HepG2 (cell line): ENCODE results near the gene CSNK1D. TPM values are rescaled to one million over a fixed set of nuclear protein-coding genes. Genes with fewer than 3 reads are reported as not detected.

Experiments
- DDIT3 ChIP-seq: sonication (generic); formaldehyde crosslinking; IDR thresholded peaks from 2 replicates; pipeline ENCODE4 v1.4.0; 2020; ENCODE audit warnings: mild to moderate bottlenecking, missing genetic modification reagents
- HNRNPUL1 ChIP-seq: fragments of 200-400 bp; formaldehyde crosslinking; IDR thresholded peaks from 2 replicates; pipeline ENCODE4 v1.6.1; 2017; ENCODE audit warnings: low read depth, mild to moderate bottlenecking, low read length, moderate library complexity
- ISX ChIP-seq: sonication (generic); formaldehyde crosslinking; conservative IDR thresholded peaks from 2 replicates; pipeline ENCODE4 v1.5.0; 2020; ENCODE audit warnings: missing genetic modification reagents
- KDM1A ChIP-seq: IDR thresholded peaks from 2 replicates; pipeline ENCODE4 v1.6.1; 2016; ENCODE audit warnings: missing compliant biosample characterization
- MATR3 ChIP-seq: sonication (generic); formaldehyde crosslinking; IDR thresholded peaks from 2 replicates; pipeline ENCODE4 v1.4.0; 2020; ENCODE audit warnings: missing genetic modification reagents
- MAZ ChIP-seq, 2 experiments: sonication (generic) in 1 of 2; formaldehyde crosslinking in 1 of 2; IDR thresholded peaks; 2 replicates each; pipeline versions ENCODE4 v1.5.0 to v1.6.1; 2012 to 2020; ENCODE audit warnings: low read depth in 2 of 2, mild to moderate bottlenecking in 2 of 2, borderline replicate concordance in 1 of 2, improper control_type of control experiment in 1 of 2, low read length in 1 of 2, missing genetic modification reagents in 1 of 2, moderate library complexity in 1 of 2
- NCOA1 ChIP-seq: sonication (generic); formaldehyde crosslinking; IDR thresholded peaks from 2 replicates; pipeline ENCODE4 v1.9.0; 2021; ENCODE audit warnings: missing genetic modification reagents
- NCOA2 ChIP-seq: sonication (generic); formaldehyde crosslinking; IDR thresholded peaks from 2 replicates; pipeline ENCODE4 v1.8.0; 2022; ENCODE audit warnings: inconsistent platforms
- NFYC ChIP-seq: IDR thresholded peaks from 2 replicates; pipeline ENCODE4 v1.6.1; 2016; ENCODE audit warnings: missing genetic modification reagents, missing compliant biosample characterization
- PAF1 ChIP-seq: IDR thresholded peaks from 2 replicates; pipeline ENCODE4 v1.6.1; 2016; ENCODE audit warnings: missing genetic modification reagents, missing compliant biosample characterization
- POLR2G ChIP-seq: fragments of 200-400 bp; formaldehyde crosslinking; IDR thresholded peaks from 2 replicates; pipeline ENCODE4 v1.6.1; 2018; ENCODE audit warnings: mild to moderate bottlenecking, low read depth, low read length, moderate library complexity
- RELA ChIP-seq: sonication (generic); formaldehyde crosslinking; IDR thresholded peaks from 2 replicates; pipeline ENCODE4 v1.4.0; 2020; ENCODE audit warnings: missing genetic modification reagents
- SIX4 ChIP-seq: sonication (generic); formaldehyde crosslinking; IDR thresholded peaks from 2 replicates; pipeline ENCODE4 v1.4.0; 2020; ENCODE audit warnings: missing genetic modification reagents
- ZC3H4 ChIP-seq: sonication (generic); formaldehyde crosslinking; IDR thresholded peaks from 2 replicates; pipeline ENCODE4 v1.4.0; 2020; ENCODE audit warnings: missing genetic modification reagents, borderline replicate concordance
- ZNF207 ChIP-seq: fragments of 450-650 bp; IDR thresholded peaks from 2 replicates; pipeline ENCODE4 v1.6.1; 2016; ENCODE audit warnings: antibody characterized with exemption, borderline replicate concordance
- ZNF296 ChIP-seq: sonication (generic); formaldehyde crosslinking; conservative IDR thresholded peaks from 2 replicates; pipeline ENCODE4 v1.5.0; 2020; ENCODE audit warnings: mild to moderate bottlenecking, missing genetic modification reagents
- ZNF3 ChIP-seq: IDR thresholded peaks from 2 replicates; pipeline ENCODE4 v1.7.0; 2017; ENCODE audit warnings: inconsistent platforms
- ZNF383 ChIP-seq: sonication (generic); formaldehyde crosslinking; IDR thresholded peaks from 2 replicates; pipeline ENCODE4 v1.4.0; 2020; ENCODE audit warnings: missing genetic modification reagents, mild to moderate bottlenecking, borderline replicate concordance
- ZNF432 ChIP-seq: sonication (generic); formaldehyde crosslinking; IDR thresholded peaks from 2 replicates; pipeline ENCODE4 v1.5.0; 2020; ENCODE audit warnings: missing genetic modification reagents, mild to moderate bottlenecking, borderline replicate concordance
- ZNF460 ChIP-seq: sonication (generic); formaldehyde crosslinking; IDR thresholded peaks from 2 replicates; pipeline ENCODE4 v1.5.1; 2020; ENCODE audit warnings: missing genetic modification reagents, mild to moderate bottlenecking, borderline replicate concordance
- ZNF549 ChIP-seq: sonication (generic); formaldehyde crosslinking; IDR thresholded peaks from 2 replicates; pipeline ENCODE4 v1.5.0; 2020; ENCODE audit warnings: missing genetic modification reagents
- ZNF598 ChIP-seq: sonication (generic); formaldehyde crosslinking; IDR thresholded peaks from 2 replicates; pipeline ENCODE4 v1.5.1; 2020; ENCODE audit warnings: mild to moderate bottlenecking, missing genetic modification reagents, borderline replicate concordance
- ZNF670 ChIP-seq: sonication (generic); formaldehyde crosslinking; IDR thresholded peaks from 2 replicates; pipeline ENCODE4 v1.8.0; 2022; ENCODE audit warnings: mild to moderate bottlenecking, missing genetic modification reagents, borderline replicate concordance
- ZNF839 ChIP-seq: sonication (generic); formaldehyde crosslinking; IDR thresholded peaks from 2 replicates; pipeline ENCODE4 v1.4.0; 2020; ENCODE audit warnings: missing genetic modification reagents, mild to moderate bottlenecking, borderline replicate concordance
- ZSCAN31 ChIP-seq: sonication (generic); formaldehyde crosslinking; IDR thresholded peaks from 2 replicates; pipeline ENCODE4 v1.5.0; 2020; ENCODE audit warnings: low read depth, mild to moderate bottlenecking, missing genetic modification reagents
- polyA plus RNA-seq, 8 experiments: library from polyadenylated mRNA; depleted of rRNA in 3 of 8; stranded (reverse) in 7 of 8; unstranded in 1 of 8; fragments of >200 nt; fragmentation: Illumina TruSeq in 4 of 8; extraction: Trizol in 4 of 8; gene quantifications; 2 replicates each; pipeline versions ENCODE4 v1.2.1 to v1.2.3, GENCODE V29; 2011 to 2016; ENCODE audit warnings: low read depth in 4 of 8, missing spikeins in 1 of 8, mixed read lengths in 1 of 8; ENCODE audit not compliant: insufficient read depth in 1 of 8
- total RNA-seq, 5 experiments: library from RNA; depleted of rRNA; stranded (reverse); fragments of >200 nt; fragmentation: Illumina TruSeq; extraction: Trizol; gene quantifications; 2 replicates each; pipeline ENCODE4 v1.2.3, GENCODE V29; 2016; ENCODE audit warnings: low read depth in 1 of 5
- TF ChIP-seq, protein P1 (sequence below): sonication (generic); formaldehyde crosslinking; IDR thresholded peaks from 2 replicates; pipeline ENCODE4 v1.8.1; 2023; ENCODE audit warnings: mild to moderate bottlenecking, moderate library complexity, missing genetic modification reagents
- TF ChIP-seq, protein P2 (sequence below): sonication (generic); formaldehyde crosslinking; IDR thresholded peaks from 2 replicates; pipeline ENCODE4 v1.9.0; 2021; ENCODE audit warnings: missing genetic modification reagents, mild to moderate bottlenecking, borderline replicate concordance
- TF ChIP-seq, protein P3 (sequence below): sonication (generic); formaldehyde crosslinking; IDR thresholded peaks from 2 replicates; pipeline ENCODE4 v1.8.1; 2023; ENCODE audit warnings: mild to moderate bottlenecking, inconsistent platforms, moderate library complexity, missing genetic modification reagents, borderline replicate concordance

CSNK1D gene
- total and polyA plus RNA-seq, 2 of the 13 experiments (the other 11 are each of a cell fraction or from before 2014, with no cell fraction given) = 31.5 to 128 TPM

GRCh38 chr17:82320140-82320840 lies 46.8 kb upstream of the CSNK1D start (continued):
- TF ChIP-seq POLR2G (peak; percentile 62; the same call in 1 of the 2 replicates), ZNF296 (CRISPR knock-in tag) (no peak; the same call in 1 of the 2 replicates), ZSCAN31 (CRISPR knock-in tag) (peak; percentile 52; the same call in 1 of the 2 replicates), MAZ (IDR thresholded peaks at IDR 0.05; ENCODE audit: borderline replicate concordance, low read depth, low read length) (no peak), MAZ (CRISPR knock-in tag; IDR thresholded peaks at IDR 0.05; ENCODE audit: low read depth) (no peak; the same call in 1 of the 2 replicates), ZC3H4 (CRISPR knock-in tag) (no peak), ZNF549 (CRISPR knock-in tag) (no peak), NCOA1 (CRISPR knock-in tag) (no peak), HNRNPUL1 (no peak), ZNF3 (CRISPR knock-in tag) (no peak), ZNF598 (CRISPR knock-in tag) (0 out of 2 replicates have a peak, but pooled peaks have one; percentile 13), ZNF432 (CRISPR knock-in tag) (no peak), ZNF460 (peak; percentile 23; the same call in 1 of the 2 replicates), SIX4 (CRISPR knock-in tag) (no peak), ISX (no peak), DDIT3 (no peak), ZNF383 (CRISPR knock-in tag) (no peak), ZNF207 (no peak), RELA (no peak), KDM1A (CRISPR knock-in tag) (0 out of 2 replicates have a peak, but pooled peaks have one; percentile 53), PAF1 (no peak), NCOA2 (CRISPR knock-in tag) (peak; percentile 28; the same call in 1 of the 2 replicates), ZNF670 (no peak), NFYC (no peak), MATR3 (CRISPR knock-in tag) (no peak), ZNF839 (CRISPR knock-in tag) (no peak)
- TF ChIP-seq, protein P1, sequence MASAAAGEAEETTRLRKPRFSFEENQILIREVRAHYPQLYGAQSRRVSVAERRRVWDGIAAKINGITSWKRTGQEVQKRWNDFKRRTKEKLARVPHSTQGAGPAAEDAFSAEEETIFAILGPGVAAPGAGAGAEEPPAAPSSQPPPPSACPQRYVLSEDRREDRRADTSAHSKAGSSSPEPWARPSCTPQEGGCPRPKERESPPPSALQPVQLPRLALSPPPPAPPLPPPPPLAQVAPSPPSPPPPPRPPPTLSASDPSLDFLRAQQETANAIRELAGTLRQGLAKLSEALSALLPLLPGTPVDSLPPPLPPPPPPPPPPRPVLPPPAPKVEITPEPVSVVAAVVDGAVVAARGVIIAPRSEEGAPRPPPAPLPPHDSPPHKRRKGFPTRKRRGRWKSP = peak; percentile 27; the same call in 1 of the 2 replicates
- TF ChIP-seq, protein P2, sequence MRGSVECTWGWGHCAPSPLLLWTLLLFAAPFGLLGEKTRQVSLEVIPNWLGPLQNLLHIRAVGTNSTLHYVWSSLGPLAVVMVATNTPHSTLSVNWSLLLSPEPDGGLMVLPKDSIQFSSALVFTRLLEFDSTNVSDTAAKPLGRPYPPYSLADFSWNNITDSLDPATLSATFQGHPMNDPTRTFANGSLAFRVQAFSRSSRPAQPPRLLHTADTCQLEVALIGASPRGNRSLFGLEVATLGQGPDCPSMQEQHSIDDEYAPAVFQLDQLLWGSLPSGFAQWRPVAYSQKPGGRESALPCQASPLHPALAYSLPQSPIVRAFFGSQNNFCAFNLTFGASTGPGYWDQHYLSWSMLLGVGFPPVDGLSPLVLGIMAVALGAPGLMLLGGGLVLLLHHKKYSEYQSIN (CRISPR knock-in tag) = no peak
- TF ChIP-seq, protein P3, sequence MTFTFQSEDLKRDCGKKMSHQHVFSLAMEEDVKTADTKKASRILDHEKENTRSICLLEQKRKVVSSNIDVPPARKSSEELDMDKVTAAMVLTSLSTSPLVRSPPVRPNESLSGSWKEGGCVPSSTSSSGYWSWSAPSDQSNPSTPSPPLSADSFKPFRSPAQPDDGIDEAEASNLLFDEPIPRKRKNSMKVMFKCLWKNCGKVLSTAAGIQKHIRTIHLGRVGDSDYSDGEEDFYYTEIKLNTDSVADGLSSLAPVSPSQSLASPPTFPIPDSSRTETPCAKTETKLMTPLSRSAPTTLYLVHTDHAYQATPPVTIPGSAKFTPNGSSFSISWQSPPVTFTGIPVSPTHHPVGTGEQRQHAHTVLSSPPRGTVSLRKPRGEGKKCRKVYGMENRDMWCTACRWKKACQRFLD (CRISPR knock-in tag) = no peak
